Stimulated activated CD4-positive, alpha-beta T cell treated with anti-CD3 and anti-CD28 coated beads, Interleukin-15, amount 100 ng/mL, for 1 hour (primary cell): ENCODE data around the gene HK3.

Experiments
- DNase-seq, 2 donors: peaks; one replicate each; pipeline ENCODE4 v3.0.0-alpha.2; 2020; ENCODE audit warnings: low read depth in 1 of 2, low spot score in 1 of 2

Gene HK3

DNA sequence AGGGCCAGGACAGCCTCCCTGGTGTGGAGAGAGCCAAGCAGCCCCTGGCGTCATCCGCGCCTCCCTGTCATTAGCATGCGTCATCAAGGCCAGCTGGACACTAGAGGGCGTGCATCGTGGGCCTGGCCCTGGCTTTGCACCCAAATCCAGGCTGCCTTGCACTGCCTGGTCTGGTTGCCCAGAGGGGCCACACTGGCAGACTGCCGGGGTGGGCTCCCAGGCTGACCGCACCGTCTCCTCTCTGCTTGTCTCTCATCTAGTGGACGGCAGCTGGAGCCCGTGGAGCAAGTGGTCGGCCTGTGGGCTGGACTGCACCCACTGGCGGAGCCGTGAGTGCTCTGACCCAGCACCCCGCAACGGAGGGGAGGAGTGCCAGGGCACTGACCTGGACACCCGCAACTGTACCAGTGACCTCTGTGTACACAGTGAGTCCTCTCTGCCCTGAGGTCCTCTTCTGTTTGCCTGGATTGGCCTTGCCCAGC is 29.0 kb downstream of the HK3 start:
- DNase-seq: no peak

DNA sequence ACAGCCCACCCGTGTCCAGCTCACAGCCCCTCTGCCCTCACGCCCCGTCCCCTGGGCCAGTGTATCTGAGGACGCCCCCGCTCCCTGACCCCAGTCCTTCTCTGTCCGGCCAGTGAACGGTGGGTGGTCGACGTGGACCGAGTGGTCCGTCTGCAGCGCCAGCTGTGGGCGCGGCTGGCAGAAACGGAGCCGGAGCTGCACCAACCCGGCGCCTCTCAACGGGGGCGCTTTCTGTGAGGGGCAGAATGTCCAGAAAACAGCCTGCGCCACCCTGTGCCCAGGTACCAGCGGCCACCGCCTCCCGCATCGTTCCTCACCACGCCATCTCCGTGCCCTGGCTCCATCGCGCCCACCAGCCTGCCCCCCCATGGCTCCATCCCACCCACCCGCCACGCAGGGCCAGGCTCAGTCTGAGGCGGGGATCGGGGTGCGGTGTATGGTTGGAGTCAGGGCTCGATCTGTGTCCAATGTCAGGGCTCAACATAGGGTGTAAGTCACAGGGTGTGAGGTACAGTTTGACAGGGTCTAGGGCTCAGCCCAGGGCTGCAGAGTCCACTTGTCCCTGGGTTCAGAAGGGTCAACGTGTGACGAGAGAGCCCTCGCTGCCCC is 29.5 kb downstream of the HK3 start:
- no peak for DNase-seq

DNA sequence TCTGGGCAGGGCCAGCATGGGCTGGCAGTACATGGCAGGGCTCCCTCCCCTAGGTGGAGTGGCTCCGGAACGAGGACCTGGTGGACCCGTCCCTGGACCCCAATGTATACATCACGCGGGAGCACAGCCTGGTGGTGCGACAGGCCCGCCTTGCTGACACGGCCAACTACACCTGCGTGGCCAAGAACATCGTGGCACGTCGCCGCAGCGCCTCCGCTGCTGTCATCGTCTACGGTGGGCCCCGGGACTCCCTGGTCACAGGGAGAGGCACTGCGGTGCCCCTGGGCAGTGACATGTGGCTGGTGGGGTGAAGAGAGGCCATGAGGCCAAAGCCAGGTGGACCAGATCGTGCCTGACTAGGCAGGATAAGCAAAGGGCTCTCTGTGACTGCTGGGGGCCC is 30.4 kb downstream of the HK3 start:
- DNase-seq: no peak

DNA sequence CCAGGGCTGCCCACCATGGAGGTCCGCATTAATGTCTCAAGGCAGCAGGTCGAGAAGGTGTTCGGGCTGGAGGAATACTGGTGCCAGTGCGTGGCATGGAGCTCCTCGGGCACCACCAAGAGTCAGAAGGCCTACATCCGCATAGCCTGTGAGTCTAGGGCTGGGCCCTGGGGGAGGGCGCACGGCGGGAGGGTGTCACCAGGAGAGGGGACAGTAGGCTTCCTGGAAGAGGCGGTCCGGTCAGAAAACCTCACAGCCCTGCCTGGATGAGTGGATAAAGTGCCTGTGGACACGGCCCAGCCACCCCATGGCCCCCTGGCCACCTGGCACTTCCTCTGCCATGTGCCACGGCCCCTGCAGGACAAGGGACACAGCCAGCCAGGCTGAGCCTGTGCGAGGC is 31.0 kb downstream of the HK3 start:
- DNase-seq: no peak

DNA sequence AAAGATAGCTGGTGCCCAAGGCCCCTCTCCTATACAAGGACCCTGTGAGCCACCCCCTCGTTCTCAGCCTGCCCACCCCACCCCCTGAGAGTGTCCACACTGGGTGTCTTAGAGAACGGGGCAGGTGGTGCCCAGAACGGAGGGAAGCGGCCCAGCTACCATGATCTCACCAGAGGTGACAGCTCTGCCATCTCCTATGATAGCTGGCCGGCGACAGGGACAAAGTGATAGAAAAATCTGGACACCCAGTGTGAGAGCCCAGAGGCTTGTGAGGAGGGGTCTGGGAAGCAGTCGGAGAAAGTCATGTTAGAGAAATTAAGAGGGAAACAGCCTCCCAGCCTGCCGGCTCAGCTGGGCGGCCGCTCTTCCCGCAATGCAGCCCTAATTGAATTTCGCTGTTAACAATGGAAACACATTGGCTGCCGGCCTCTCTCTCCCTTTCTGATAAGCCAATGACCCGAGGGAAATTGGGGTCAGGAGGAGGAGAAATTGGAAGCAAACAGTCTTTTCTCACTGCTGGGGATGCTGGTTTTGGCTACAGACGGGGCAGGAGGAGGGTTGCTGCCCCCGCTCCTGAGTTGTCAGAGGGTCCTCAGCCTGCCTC is 32.3 kb downstream of the HK3 start:
- no peak for DNase-seq

DNA sequence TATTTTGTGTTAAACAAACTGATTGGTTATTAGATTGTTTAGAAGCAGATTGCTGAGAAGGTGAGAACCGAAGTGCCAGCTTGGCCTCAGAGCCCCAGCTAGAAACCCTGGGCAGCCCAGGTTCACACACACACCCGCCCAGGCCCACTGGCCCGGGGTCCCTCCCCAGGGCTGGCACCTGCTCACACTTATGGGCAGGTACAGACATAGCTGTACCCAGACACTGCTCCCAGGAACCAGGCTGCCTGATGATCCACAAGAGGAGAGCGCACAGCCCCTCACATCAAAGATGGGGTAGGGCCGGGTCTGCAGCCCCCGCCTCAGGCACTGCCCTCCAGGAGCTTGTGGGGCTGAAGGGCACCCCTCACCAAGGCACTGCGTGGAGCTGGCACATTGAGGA is 33.2 kb downstream of the HK3 start:
- no peak for DNase-seq

DNA sequence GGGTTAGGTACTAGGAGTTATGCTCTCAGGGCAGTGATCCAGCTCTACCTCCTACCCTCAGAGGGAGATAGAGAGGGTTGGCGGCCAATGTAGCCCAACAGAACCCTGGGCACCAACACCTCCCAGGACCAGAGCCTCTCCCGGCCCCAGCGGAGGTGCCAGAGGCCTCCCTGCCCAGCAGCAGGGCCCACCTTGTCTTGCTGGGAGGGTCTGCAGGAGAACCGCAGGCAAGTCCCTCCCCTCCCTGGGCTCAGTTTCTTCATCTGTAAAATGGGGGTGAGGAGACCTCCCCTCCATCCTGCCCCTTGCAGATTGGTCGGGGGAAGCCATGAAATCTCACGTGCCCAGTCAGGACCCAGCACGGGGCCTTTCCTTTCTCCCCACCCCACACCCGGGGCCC is 34.4 kb downstream of the HK3 start:
- DNase-seq: no peak

DNA sequence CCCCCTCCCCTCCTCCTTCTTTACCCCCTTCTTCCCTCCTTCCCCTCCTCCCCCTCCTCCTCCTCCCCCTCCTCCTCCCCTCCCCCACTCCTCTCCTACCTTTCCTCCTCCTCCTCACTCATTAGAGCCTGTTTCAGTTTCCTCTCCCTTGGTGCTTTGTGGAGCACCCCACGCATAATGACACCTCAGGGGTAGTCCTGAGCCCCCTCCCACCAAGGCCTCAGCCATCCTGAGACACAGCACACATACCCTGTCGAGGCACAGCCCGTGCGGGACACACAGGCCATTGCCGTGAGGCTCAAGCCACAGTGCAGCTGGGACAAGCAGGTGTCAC is 35.4 kb downstream of the HK3 start:
- no peak for DNase-seq

DNA sequence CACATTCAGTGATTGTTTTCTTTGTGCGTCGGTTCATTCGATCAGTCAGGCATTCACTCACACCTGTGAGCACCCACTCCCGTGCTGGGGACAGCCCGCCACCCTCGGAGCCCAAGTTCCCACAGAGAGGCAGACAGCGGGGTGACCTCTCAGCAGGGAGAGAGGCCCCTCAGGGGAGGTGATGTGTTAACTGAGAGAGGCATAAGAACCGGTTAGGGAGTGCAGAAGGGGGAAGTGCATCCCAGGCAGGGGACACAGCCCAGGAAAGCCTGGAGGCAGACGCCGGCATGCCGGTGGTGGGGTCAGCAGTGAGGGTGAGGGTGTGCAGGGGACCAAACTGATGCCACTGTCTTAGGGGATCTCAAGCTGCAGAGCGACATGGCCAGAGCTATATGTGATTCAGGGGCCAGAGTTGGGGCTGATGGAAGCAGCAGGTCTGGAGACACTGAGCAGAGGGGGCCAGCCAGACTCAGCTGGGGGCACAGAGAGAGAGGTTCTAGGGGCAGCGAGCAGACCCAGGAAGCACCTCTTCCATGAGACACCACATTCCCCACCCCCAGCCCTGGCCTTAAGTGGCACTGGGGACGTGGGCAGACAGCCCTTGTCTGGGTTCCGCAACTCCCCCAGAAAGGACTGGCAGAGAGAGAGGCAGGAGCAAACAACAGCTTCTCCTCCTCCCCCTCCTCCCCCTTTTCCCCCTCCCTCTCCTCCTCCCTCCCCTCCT is 35.9 kb downstream of the HK3 start:
- no peak for DNase-seq

DNA sequence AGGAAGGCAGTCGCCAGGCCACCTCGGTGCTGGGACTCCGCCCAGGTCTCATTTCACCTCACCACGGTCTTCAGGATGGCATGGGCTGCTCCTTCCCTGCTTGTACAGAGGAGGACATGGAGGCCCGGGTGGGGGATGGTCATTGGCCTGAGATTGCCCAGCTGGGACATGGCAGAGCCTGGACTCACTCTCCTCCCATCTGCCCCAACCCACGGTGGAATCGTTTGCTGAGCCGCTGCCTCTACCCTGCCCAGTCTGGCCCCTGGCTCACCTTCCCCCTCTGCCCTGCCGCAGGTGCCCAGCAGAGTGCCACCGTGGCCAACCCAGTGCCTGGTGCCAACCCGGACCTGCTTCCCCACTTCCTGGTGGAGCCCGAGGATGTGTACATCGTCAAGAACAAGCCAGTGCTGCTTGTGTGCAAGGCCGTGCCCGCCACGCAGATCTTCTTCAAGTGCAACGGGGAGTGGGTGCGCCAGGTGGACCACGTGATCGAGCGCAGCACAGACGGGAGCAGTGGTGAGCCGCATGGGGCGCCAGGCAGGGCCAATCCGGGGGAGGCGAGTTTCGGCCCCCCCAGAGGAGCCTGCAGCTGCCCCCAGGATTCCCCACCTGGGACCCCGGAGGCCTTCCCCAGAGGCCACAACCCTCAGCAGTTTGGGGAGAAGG is 36.7 kb downstream of the HK3 start:
- DNase-seq: no peak

DNA sequence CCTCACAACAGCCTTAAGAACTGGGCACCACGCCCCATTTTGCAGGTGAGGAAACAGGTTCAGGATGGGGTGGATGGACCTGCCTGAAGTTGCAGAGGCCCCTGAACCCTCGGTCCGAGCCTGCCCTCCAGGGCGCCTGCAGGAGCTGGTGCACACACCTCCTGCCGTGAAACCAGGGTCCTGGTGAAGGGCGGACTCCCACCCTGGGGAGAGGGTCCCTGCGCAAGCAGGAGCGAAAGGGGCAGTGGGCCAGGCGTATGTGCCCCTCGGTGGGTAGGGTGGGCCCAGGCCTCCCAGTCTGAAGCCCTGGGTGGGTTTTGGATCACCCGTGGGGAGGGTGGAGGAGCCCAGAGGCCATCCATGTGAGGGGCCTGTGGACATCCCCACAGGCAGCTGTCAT is 37.9 kb downstream of the HK3 start:
- DNase-seq: no peak

DNA sequence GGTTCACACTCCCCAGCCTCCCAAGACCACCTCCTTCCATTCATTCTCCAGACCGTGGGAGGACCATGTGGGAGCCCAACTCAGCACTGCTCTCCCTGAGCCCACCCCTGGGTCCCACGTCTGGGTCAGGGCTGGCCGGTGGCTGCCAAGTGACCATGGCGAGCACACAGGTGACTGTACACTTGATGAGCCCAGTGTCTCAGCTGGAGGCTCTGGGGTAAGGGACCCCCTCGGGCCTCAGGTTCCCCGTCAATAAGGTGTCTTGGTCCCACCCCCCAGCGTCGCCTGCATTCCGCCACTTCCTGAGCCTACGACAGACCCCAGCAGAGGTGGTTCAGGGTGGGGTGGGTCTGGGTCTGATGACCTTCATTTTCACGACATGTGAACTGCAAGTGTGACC is 38.8 kb downstream of the HK3 start:
- DNase-seq: no peak

DNA sequence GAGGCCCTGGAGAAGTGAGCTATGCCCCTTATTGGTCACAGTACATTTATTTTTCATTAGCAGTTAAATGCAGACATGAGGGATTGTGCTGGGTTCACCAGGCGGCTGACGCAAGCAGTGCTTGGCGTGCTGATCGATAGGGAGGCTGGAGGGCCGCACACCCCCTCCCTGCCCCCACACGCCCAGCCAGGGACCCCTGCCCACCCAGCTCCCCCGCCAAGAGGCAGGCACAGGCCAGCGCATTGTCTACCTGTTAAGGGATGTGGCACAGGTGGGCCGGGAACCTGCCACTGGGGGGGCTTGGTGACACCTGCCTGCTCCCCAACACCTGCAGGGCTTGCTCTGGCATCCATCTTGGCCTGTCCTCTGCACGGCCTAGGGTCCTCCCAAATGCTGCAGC is 39.2 kb downstream of the HK3 start:
- DNase-seq: no peak

DNA sequence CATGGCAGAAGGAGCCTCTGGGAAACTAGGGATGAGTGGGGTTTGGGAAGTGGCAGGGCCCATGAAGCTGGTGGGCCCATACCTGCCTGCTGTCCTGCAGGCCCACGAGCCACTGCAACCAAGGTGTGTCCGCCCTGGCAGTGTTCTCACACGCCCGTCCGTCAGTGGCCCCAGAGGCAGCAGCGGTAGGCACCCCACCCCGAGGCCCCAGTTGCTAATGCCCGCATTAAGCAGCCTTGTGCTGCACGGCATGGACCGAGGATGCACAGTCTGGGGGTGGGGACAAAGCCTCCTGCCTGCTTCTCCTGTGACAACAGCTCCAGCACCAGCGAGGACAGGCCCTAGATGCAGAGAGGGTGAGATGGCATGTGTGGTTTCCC is 41.3 kb downstream of the HK3 start:
- DNase-seq: no peak

DNA sequence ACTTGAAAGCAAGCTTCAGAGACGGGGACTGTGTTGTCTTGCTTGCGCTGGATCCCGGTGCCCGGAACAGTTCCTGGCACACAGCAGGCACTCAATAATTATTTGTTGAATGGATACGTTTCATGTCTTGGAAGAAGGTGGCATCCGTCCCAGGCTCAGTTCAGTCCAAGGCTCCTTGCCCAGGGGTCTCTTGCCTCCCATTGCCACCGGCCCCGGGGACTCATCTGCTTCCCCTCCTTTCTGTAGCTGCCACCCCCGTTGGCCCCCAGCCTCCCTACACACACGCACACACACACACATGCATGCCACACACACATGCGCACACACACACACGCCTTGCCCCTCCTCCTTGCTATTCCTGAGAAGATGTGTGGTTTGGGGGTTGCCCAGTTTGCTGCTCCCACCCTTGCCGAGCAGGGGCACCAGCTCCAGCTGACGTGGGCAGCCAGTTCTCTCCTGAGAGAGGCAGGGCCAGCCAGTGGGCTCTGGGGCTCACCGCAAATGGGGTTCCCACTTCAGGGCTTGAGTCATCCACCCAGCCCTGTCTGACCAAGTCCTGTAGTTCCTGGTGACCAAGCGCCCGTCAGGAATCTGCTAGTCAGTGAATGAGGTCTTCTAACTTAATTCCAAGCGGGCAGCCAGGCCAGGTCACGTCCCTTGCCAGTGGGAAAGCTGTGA is 41.8 kb downstream of the HK3 start:
- no peak for DNase-seq

DNA sequence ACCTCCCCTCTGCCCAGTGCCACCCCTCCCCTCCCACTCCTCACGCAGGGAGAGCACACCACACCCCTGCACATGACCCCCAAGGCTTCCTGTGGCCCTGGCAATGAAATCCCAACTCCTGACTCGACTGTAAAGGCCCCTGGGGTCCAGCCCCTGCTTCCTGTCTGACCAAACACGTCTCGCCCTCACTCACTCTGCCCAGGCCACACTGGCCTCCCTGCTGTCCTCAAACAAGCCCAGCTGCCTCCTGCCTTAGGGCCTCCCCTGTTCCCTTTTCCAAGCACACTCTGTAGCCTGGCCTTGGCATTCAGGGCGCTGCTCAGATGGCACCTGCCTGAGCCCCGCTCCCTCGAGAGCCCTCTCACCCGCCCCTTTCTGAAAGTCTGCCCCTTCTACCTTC is 42.4 kb downstream of the HK3 start:
- no peak for DNase-seq

DNA sequence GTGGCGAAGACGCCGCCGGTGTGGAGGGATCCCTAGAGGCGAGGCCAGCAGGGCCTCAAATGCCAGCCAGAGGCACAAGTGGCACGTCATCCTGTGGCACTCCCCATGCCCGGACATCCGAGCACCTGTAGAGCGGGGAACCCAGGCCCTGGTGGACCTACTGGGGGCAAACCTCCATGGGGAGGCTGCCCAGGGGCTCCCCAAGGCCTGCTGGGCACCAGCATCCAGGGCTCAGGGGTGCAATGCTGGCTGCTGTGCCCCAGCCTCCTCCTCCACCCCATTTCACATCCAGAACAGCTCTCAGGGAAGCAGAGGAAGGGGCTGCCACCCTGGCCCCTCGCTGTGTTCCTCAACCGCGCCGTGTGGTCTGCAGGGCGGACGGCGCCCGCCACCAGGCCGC is 43.5 kb downstream of the HK3 start:
- no peak for DNase-seq

DNA sequence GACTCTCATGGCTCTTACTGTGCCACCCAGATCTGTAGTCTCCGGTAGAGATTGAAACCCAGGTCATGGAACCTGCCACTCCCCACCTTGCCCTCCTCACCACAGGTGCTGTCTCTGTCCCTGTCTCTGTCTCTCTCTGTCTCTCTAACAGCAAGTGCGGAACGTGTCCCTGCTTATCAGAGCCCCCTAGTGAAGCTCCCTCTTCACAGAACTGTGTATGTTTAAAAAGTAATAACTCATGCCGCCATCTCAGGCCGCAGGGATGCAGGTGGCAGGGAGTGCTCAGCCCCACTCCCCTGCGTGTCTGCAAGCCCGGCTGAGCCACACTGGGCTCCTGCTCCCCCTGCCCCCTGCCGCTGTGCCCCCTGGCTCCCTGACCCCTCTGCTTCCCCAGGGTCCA is 45.0 kb downstream of the HK3 start:
- no peak for DNase-seq

DNA sequence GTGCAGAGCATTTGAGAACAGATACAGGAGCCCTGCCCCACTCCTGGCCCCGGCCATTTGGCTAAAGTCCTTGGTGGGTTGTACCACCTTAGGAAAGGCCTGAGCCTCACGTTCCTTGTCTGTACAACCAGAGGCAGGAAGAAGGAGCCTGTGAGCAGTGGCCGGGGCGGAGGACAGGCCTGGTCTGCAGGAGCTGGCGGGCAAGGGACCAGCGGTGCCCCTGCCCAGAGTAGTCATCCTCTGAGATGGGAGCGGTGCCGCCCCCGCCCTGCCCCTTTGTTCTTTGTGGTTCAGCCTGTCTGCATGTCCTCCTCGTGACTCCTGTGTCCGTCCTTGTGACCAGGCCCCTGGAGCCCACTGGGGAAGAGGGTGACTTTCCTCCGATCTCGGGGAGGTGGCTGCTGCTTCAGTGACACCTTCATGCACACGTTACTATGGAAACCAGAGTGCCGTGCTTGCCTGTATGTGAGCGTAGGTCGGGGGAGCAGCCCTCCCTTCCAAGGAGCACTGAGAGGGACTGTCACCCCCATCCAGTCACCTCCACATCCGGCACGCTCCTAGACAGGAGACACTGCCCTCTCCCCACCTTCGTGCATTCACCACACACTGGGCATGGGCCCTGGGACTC is 45.9 kb downstream of the HK3 start:
- DNase-seq: no peak

DNA sequence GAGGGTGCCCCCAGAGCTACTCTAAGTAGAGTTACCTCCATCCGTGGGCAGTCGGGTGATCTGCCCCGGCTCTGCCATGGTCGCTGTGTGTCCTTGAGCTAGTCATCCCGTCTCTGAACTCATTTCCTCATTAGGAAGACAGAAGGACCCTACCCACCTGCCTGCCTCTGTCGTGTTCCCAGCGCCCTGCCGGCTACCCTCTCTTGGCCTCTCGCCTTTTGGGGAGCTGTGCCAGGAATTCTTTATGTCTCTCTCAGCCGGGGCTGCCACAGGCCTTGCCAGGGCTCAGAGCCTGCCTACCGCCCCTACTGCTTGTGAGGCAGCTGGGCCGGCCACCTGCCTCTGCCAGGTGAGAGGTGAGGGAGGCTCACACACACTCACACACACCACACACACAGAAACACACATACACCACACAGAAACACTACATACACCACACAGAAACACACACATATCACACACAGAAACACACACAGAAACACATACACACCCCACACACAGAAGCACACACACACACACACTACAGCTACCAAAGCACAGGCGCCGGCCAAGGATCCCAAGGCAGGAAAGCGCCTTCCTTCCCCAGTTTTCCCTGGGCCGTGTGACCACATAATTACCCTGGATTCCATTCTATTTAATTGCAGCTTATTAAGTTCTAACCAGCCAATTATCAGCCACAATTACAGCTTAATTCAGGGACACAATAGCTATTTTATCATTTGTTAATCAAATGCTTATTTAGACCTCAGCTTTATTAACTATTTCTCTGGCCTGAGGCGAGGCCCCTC is 47.1 kb downstream of the HK3 start:
- DNase-seq: no peak

DNA sequence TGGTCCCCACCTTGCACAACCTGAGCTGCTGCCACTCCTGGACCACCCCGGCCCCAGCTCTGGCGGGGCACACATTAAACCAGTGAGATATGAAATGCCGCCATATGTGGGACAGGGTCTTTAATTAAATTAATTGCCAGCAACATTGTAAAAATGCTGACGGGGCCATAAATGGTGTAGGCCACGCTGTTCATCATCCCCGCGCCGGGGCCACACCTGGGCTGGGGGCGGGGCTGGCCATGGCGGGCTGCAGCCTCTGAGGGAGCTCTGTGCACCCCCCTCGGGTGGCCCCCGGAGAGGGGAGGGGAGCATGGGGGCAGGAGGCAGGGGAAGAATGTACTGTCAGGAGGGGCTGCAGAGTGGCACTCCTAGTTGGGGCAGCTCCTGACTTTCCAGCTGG is 47.8 kb downstream of the HK3 start:
- DNase-seq: no peak
